NK-92 treated with Interleukin-12 subunit alpha and Interleukin-12 subunit beta, amount 100 ng/mL, for 24 hours (cell line): ENCODE results near the gene EPS8L3.
A peak's percentile ranks its signal among the peaks of the same experiment; 100 is the strongest.

Source experiments
- DNase-seq: peaks from one replicate; lab custom pipeline; 2025; lab: John Stamatoyannopoulos, UW

The EPS8L3 gene

DNA sequence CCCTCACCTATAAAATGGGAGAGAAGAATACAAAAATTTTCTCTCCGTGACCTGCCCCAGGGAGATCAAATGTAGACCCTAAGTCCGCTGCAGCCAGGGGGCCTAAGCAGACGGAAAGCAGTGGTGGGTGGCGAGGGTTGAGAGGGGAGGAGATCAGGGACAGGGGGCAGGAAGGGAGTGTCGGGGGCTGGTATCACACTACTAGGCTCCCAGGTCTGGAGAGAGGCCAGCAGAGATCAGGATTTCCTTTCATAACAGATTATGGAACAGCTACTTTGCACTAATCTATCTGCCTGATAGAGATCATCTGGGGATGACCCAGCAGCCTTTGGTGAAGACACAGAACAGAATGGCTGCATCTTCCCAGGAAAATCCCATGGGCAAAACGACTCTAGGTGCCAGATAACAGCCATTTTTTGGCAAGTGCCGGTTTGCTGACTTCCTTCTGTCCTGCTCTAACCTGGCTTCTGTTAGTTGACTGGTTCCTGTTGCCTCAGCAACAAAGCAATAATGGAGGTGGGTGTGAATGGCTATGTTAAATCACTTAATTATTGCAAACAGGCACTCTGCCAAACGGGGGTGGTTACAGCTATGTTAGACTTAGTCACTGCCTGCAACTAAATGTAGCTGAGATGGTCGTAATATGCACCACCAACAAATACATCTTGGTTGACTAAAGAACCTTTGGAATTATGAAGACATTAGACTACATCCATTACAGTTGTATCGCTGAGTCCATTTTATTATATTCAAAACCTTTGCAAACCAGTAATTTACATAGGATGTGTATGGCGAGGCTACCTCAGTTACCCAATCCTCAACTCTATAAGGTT lies 30.0 kb upstream of the EPS8L3 start:
- peak; percentile 62 for DNase-seq

DNA sequence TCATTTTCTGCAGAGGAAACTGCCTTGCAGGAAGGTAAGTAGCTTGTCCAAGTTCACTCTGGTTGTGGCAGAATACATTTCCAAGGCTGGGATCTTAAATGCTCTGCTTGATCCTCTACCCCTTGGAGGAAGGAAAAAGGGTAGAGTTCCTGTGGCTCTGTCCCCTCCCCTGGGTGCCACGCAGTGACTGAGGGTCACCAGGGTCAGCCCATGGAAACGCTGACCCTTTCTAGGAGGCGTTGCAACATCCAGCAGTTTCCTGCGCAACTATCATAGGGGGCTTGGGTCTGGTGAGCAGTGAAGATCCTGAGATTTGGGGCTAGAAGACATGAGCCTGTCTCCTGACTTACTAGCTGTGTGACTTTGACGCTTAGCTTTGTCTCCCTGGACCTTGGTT lies 29.4 kb upstream of the EPS8L3 start:
- DNase-seq, result no peak

GRCh38 chr1:109792056-109792831 lies 28.5 kb upstream of the EPS8L3 start:
- DNase-seq, result peak; percentile 47

DNA sequence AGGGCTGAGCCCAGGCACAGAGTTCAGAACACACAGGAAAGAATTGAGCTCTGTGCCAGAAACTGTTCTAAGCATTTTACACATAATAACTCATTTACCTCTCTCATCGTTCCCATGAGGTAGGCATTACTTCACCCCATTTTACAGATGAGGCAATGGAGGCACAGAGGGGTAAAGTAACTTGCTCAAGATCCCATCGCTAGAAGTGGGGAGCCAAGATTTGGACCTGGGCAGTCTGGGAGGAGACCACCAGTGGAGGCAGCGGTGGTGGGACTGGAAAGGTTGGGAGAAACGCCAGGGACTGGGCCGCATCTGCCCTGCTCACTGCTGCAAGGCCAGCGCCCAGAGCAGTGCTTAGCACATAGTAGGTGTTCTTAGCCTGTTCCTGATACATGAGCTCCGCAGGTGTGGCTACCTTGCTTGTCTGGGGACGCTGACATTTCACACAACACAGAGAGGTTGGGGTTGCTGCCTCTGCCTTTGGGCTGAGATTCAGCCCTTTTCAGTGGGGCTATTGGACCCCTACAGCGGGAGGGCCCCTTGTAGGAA lies 27.8 kb upstream of the EPS8L3 start:
- DNase-seq, result no peak

GRCh38 chr1:109790735-109791494 lies 27.2 kb upstream of the EPS8L3 start:
- DNase-seq, result peak; percentile 92

DNA sequence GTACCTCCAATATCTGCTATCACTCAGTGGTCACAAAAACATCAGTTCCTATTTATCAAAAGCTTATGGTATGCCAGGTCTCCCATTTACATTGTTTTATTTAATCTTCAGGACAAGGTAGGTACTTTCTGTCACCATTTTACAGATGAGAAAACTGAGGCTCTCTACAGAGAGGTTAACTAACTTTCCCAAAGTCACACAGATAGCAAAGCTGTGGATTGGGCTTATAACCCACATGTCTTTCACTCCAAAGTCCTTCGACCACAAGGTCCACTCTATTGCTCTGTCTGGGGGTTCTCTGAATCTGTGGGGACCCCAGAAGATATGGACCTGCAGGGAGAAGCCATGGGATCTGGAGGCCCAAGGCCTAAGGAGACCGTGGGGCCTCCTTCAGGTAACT lies 26.6 kb upstream of the EPS8L3 start:
- no peak for DNase-seq

- peak; percentile 44 for DNase-seq
These were observed 25.9 kb upstream of the EPS8L3 start for GRCh38 chr1:109789551-109790180.

GRCh38 chr1:109788695-109789521 lies 25.2 kb upstream of the EPS8L3 start:
- peak; percentile 60 for DNase-seq

DNA sequence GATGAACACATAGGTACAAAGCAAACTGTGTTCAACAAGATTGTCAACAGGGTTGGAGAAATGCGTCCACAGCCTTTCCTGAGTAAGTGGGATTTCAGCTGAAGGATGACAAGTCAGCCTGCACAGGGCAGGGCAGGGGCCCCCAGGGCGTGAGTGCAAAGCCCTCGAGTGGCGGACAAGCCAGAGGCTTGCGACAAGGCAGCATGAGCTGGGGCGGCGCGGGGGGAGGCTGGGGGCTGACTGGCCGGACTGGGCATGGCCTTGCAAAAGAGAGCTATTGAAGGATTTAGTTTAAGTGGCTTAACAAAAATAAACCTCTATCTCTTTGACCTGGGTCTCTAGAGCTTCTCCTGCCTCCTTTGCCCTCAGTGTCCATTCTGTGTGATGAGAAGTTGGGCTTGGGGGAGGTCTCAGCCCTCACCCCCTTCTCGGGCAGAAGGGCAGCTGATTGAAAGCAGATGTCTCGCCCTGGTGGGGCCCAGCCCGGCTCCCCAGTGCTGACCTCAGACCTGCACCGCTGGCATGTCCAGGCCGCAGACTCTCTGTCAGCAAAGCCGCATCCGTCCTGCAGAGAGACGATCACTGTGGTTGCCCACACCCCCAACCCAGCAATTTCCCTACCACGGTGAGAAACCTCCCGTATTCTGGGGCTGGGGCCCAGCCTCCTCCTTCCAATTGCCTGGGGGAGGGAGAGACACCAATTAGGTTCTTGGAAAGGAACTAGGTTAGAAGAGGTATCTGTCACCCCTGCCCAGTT lies 24.3 kb upstream of the EPS8L3 start:
- peak; percentile 82 for DNase-seq

DNA sequence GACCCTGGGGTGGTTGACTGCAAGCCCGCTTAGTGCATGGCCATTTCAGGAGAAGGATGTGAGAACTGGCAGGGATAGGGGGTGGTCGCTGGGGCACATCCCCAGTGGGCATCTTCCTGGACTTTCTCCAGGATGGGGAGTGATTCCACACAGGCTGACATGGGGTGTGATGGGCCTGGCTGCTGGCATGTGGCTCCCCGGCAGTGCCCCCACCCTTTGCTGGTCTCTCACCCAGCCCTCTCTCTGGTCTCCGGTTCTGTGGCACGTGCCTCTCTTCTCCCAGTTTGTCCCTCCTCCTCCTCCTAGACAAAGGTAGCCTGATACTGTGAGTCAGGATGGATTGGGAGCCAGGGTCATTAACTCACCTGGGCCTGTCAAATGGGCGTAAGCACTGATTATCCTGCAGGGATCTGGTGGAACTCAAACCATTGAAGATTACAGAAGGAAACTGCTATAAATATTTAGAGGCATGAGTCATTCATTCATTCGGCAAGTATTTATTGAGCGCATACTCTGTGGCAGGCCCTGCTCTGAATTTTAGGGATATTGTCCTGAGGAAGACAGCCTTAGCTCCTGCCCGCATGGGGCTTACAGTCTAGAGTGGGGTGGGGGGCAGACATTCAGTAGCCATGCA lies 23.6 kb upstream of the EPS8L3 start:
- no peak for DNase-seq

DNA sequence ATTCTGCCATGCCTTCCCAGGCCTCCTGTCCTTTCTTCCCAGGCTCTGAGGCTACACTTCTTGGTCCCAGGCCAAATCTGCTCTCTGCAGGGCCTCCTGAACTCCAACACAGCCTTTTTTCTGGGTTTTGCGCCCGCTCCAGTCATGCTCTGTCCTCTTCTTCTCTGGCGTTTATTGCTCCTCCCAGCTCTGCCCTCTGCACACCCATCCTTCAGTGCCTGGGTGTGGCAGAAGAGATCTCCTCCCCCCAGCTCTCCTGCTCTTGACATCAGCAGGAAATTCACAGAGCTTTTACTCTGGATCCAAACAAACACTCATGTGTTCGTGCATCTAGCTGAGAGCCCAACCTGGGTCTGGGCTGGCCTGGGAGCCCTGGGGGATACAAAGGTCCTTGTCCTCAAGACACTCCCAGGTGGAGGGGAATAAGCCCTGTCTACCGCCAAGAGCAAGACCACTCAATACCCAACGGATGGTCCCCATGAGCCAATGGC lies 22.9 kb upstream of the EPS8L3 start:
- DNase-seq, result no peak

DNA sequence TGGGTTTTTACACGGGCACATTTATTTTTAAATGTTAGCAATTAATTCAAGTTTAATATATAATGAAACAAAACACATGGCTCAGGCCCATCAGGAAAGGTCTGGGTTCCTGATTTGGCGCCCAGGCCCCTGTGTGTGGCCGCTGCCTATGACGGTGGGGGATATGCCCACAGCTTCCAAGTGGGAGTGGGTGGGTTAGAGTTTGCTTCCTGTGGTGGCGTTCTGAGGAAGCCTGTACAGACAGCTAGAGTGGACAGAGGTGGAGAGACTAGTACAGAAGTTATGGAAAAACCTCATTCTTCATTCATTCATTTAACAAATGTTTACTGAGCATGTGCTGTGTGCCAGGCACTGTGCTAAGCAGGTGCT lies 22.4 kb upstream of the EPS8L3 start:
- DNase-seq, result no peak

- no peak for DNase-seq
These were observed 21.9 kb upstream of the EPS8L3 start for GRCh38 chr1:109785446-109786111.

GRCh38 chr1:109784551-109785252 lies 21.0 kb upstream of the EPS8L3 start:
- DNase-seq, result no peak

- no peak for DNase-seq
These were observed 19.7 kb upstream of the EPS8L3 start for GRCh38 chr1:109783436-109783835.

- DNase-seq, result no peak
These were observed 19.2 kb upstream of the EPS8L3 start for GRCh38 chr1:109782927-109783326.

GRCh38 chr1:109782514-109782913 lies 18.8 kb upstream of the EPS8L3 start:
- DNase-seq, result no peak

DNA sequence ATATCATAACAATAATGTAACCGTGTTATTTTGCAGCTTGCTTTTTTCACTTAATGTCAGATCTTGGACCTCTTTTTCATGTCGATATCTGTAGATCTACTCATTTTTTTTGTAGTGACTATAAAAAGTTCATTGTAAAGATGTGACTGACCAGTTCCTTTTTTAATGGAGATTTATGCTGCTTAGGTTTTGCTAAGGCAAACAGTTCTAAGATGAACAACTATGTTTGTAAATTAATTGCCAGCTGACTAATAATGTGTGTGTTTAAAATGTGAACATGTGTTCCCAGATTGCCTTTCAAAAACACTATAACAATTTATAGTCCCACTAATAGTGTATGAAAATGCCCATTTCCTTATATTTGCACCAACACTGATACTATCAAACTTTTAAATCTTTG lies 18.1 kb upstream of the EPS8L3 start:
- DNase-seq, result no peak
